Measurements from ENCODE around the gene AMY1A. TPM values are rescaled to one million over a fixed set of nuclear protein-coding genes. Genes with fewer than 3 reads are reported as not detected.
"Not testable (repeated sequence)": the region's sequence is repeated elsewhere in the genome, so short reads cannot be mapped to it uniquely, and the experiment has no call there.

AMY1A gene
- total RNA-seq = 1 to 10 TPM in 1 of 2 donors, not detected in 1; 1.9 TPM

DNA sequence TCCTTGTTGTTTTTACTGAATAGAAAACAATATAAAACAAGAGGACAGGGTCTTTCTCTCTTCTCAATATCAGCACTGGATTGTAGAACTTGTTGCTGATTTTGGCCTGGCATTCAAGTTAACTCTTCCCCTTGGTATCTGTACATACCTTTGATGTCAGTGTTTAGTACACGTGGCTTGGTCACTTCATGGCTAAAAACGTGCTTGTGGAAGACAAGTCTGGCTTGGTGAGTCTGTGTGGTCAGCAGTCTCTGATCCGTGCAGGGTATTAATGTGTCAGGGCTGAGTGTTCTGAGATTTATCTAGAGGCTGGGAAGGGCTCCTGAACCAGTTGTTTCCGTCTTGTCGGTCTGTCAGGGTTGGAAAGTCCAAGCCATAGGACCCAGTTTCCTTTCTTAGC, at the start of gene AMY1A:
AMY1A (plus strand) TSS at position 301 of the 400 bp plus-strand sequence. CDS start 571 bp downstream, outside the sequence.
- WGBS = no CpG with 5 or more reads among the region's 5 CpGs
- H3K36me3 ChIP-seq = not testable (repeated sequence)

DNA sequence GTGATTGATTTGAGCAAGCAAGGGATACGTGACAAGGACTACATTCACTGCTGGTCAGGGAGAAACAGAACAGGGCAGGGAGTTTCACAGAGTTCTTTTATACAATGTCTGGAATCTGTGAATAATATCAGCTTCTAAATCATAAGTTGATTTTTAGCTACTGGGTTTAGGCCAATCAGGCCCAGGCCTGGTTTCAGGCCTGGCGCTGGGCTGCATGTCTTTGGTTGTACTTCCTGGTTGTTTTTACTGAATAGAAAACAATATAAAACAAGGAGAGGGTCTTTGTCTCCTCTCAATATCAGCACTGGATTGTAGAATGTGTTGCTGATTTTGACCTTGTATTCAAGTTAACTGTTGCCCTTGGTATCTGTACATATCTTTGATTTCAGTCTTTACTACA, 39.2 kb upstream of the AMY1A start:
- H3K4me1 ChIP-seq (replicated peaks) = no peaks in the 10 kb centered on the region
- H3K27ac ChIP-seq = no peak overlapping the region
- no peak for TF ChIP-seq POLR2AphosphoS5 (IDR thresholded peaks at IDR 0.05)
- WGBS = 88% methylated on average over 2 of the region's 2 CpGs
- no peaks in the 10 kb centered on the region for H3K36me3 ChIP-seq
- H3K27me3 ChIP-seq (replicated peaks; ENCODE audit: insufficient read depth) = no peaks in the 10 kb centered on the region
- intact Hi-C loops (cut with DNase I) = no loop called here
- H3K4me3 ChIP-seq = no peak overlapping the region
- no peak for DNase-seq (ENCODE audit: low spot score)
- no peaks in the 10 kb centered on the region for H3K9me3 ChIP-seq

More for the DNA sequence above, at the start of gene AMY1A:
- DNase-seq (ENCODE audit: low spot score); intact Hi-C loops (cut with DNase I); H3K27me3 ChIP-seq (replicated peaks; ENCODE audit: insufficient read depth); H3K27ac ChIP-seq; H3K4me1 ChIP-seq (replicated peaks); H3K9me3 ChIP-seq; H3K4me3 ChIP-seq: not testable (repeated sequence)

- H3K36me3 ChIP-seq; DNase-seq (ENCODE audit: low spot score); H3K9me3 ChIP-seq; H3K27me3 ChIP-seq (replicated peaks; ENCODE audit: insufficient read depth); H3K27ac ChIP-seq; intact Hi-C loops (cut with DNase I); H3K4me1 ChIP-seq (replicated peaks); H3K4me3 ChIP-seq: not testable (repeated sequence)
- 93% methylated on average over 3 of the region's 3 CpGs for WGBS
Observed at GRCh38 chr1:103616994-103617477, 38.5 kb upstream of the AMY1A start, which contains the start of gene AMY2A. Gene AMY2A, plus strand, starts transcription at chr1:103617427. Its CDS starts 14 bp downstream, at chr1:103617441.

- H3K4me3 ChIP-seq; H3K36me3 ChIP-seq; H3K9me3 ChIP-seq; H3K27ac ChIP-seq; intact Hi-C loops (cut with DNase I); H3K4me1 ChIP-seq (replicated peaks); DNase-seq (ENCODE audit: low spot score); H3K27me3 ChIP-seq (replicated peaks; ENCODE audit: insufficient read depth): not testable (repeated sequence)
- 87% methylated on average over 3 of the region's 4 CpGs for WGBS
Observed at GRCh38 chr1:103627436-103627835, 28.1 kb upstream of the AMY1A start.

- WGBS = no CpG with 5 or more reads among the region's 3 CpGs
- intact Hi-C loops (cut with DNase I) = not testable (repeated sequence)
Observed at GRCh38 chr1:103641194-103641593, 14.4 kb upstream of the AMY1A start.

GRCh38 chr1:103643908-103644307, 11.7 kb upstream of the AMY1A start:
- DNase-seq (ENCODE audit: low spot score); H3K9me3 ChIP-seq; intact Hi-C loops (cut with DNase I); H3K4me1 ChIP-seq (replicated peaks); H3K27ac ChIP-seq; H3K36me3 ChIP-seq; H3K27me3 ChIP-seq (replicated peaks; ENCODE audit: insufficient read depth); H3K4me3 ChIP-seq: not testable (repeated sequence)
- WGBS = no CpG with 5 or more reads among the region's 3 CpGs

More at GRCh38 chr1:103641194-103641593, 14.4 kb upstream of the AMY1A start:
- H3K36me3 ChIP-seq; H3K27ac ChIP-seq; H3K9me3 ChIP-seq; H3K4me3 ChIP-seq; H3K4me1 ChIP-seq (replicated peaks); DNase-seq (ENCODE audit: low spot score); H3K27me3 ChIP-seq (replicated peaks; ENCODE audit: insufficient read depth): not testable (repeated sequence)

GRCh38 chr1:103650305-103650704, 5.3 kb upstream of the AMY1A start:
- H3K27me3 ChIP-seq (replicated peaks; ENCODE audit: insufficient read depth); H3K36me3 ChIP-seq; H3K9me3 ChIP-seq; H3K27ac ChIP-seq; H3K4me1 ChIP-seq (replicated peaks); DNase-seq (ENCODE audit: low spot score); intact Hi-C loops (cut with DNase I); H3K4me3 ChIP-seq: not testable (repeated sequence)
- WGBS = no CpG with 5 or more reads among the region's 3 CpGs

GRCh38 chr1:103650889-103651288, 4.7 kb upstream of the AMY1A start:
- H3K27me3 ChIP-seq (replicated peaks; ENCODE audit: insufficient read depth); H3K4me3 ChIP-seq; H3K4me1 ChIP-seq (replicated peaks); H3K36me3 ChIP-seq; H3K27ac ChIP-seq; H3K9me3 ChIP-seq; DNase-seq (ENCODE audit: low spot score); intact Hi-C loops (cut with DNase I): not testable (repeated sequence)
- WGBS = no CpG with 5 or more reads among the region's 4 CpGs

- WGBS = no CpG with 5 or more reads among the region's 6 CpGs
- DNase-seq (ENCODE audit: low spot score); H3K36me3 ChIP-seq; H3K27me3 ChIP-seq (replicated peaks; ENCODE audit: insufficient read depth); H3K27ac ChIP-seq; H3K4me1 ChIP-seq (replicated peaks); H3K9me3 ChIP-seq; H3K4me3 ChIP-seq; intact Hi-C loops (cut with DNase I): not testable (repeated sequence)
Observed at GRCh38 chr1:103654133-103654532, 1.4 kb upstream of the AMY1A start.

DNA sequence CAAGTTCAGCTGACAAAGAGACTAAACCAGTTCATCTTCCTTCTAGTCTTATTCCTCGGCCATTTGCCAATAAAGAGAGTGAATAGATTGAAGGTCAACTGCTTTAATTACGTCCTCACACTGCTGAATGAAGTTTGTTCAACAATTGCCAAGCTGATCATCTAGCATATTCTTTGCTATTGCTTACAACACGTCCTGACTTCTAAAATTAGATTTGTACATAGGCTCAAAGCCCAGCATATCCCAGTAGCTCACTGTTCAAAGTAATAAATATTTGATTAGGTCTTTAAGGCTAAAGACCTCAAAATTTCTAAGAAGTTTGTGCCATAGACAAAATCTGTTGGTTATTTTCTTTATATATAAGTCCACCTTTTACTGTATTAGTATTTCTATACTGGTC, 20.8 kb downstream of the AMY1A start:
- DNase-seq (ENCODE audit: low spot score); H3K4me1 ChIP-seq (replicated peaks); H3K36me3 ChIP-seq; H3K27me3 ChIP-seq (replicated peaks; ENCODE audit: insufficient read depth); intact Hi-C loops (cut with DNase I); H3K4me3 ChIP-seq; H3K9me3 ChIP-seq; H3K27ac ChIP-seq: not testable (repeated sequence)
- WGBS = no CpG with 5 or more reads among the region's 3 CpGs

- H3K36me3 ChIP-seq; H3K27me3 ChIP-seq (replicated peaks; ENCODE audit: insufficient read depth); H3K4me3 ChIP-seq; H3K27ac ChIP-seq; H3K4me1 ChIP-seq (replicated peaks); H3K9me3 ChIP-seq; DNase-seq (ENCODE audit: low spot score); intact Hi-C loops (cut with DNase I): not testable (repeated sequence)
- no CpG with 5 or more reads among the region's 5 CpGs for WGBS
Observed at GRCh38 chr1:103696110-103696509, 40.5 kb downstream of the AMY1A start, which contains the start of gene AMY1B. Gene AMY1B, minus strand, starts transcription at chr1:103696210. Its CDS starts 571 bp downstream, at chr1:103695639.

GRCh38 chr1:103697430-103697829, 41.9 kb downstream of the AMY1A start:
- WGBS = no CpG with 5 or more reads among the region's 6 CpGs

GRCh38 chr1:103700669-103701068, 45.1 kb downstream of the AMY1A start:
- intact Hi-C loops (cut with DNase I); DNase-seq (ENCODE audit: low spot score); H3K9me3 ChIP-seq; H3K27me3 ChIP-seq (replicated peaks; ENCODE audit: insufficient read depth); H3K4me3 ChIP-seq; H3K27ac ChIP-seq; H3K36me3 ChIP-seq; H3K4me1 ChIP-seq (replicated peaks): not testable (repeated sequence)
- WGBS = no CpG with 5 or more reads among the region's 4 CpGs

More at GRCh38 chr1:103697430-103697829, 41.9 kb downstream of the AMY1A start:
- DNase-seq (ENCODE audit: low spot score); H3K9me3 ChIP-seq; H3K36me3 ChIP-seq; H3K4me3 ChIP-seq; H3K4me1 ChIP-seq (replicated peaks); intact Hi-C loops (cut with DNase I); H3K27me3 ChIP-seq (replicated peaks; ENCODE audit: insufficient read depth); H3K27ac ChIP-seq: not testable (repeated sequence)

Data from prostate gland (tissue), 2 donors.